GM21515 (cell line): ENCODE measurements around the gene PHF5A.

ENCODE experiments used
- ATAC-seq: cut with Tn5 transposase; IDR thresholded peaks from one replicate; pipeline ENCODE4 v1.9.1; 2021; ENCODE audit not compliant: unreplicated experiment

PHF5A gene

GRCh38 chr22:41468381-41469217 is at the start of gene PHF5A, which contains the start of gene ACO2:
TSS of gene PHF5A (minus strand) at chr22:41468692. CDS start at chr22:41468653, 39 bp downstream.
TSS of gene ACO2 (plus strand) at chr22:41469117. CDS start at chr22:41469147, 30 bp downstream.
- ATAC-seq: peak; percentile 84

- no peak for ATAC-seq
Observed at GRCh38 chr22:41518048-41518347, 49.5 kb upstream of the PHF5A start.

- ATAC-seq: no peak
Observed at GRCh38 chr22:41517172-41518047, 48.9 kb upstream of the PHF5A start.

GRCh38 chr22:41516462-41516861 is 48.0 kb upstream of the PHF5A start:
- ATAC-seq: no peak

GRCh38 chr22:41513391-41513790 is 44.9 kb upstream of the PHF5A start:
- no peak for ATAC-seq

GRCh38 chr22:41512421-41513194 is 44.1 kb upstream of the PHF5A start:
- no peak for ATAC-seq

- ATAC-seq: no peak
Observed at GRCh38 chr22:41511521-41511968, 43.1 kb upstream of the PHF5A start.

- ATAC-seq: no peak
Observed at GRCh38 chr22:41508770-41509170, 40.3 kb upstream of the PHF5A start.

- ATAC-seq: no peak
Observed at GRCh38 chr22:41507330-41508063, 39.0 kb upstream of the PHF5A start.

- ATAC-seq: no peak
Observed at GRCh38 chr22:41505511-41506220, 37.2 kb upstream of the PHF5A start.

GRCh38 chr22:41504816-41505215 is 36.3 kb upstream of the PHF5A start:
- ATAC-seq: no peak

GRCh38 chr22:41504397-41504796 is 35.9 kb upstream of the PHF5A start:
- no peak for ATAC-seq

GRCh38 chr22:41501209-41501608 is 32.7 kb upstream of the PHF5A start:
- no peak for ATAC-seq

GRCh38 chr22:41500303-41500702 is 31.8 kb upstream of the PHF5A start:
- no peak for ATAC-seq

GRCh38 chr22:41499624-41500280 is 31.3 kb upstream of the PHF5A start:
- ATAC-seq: no peak

GRCh38 chr22:41498303-41498835 is 29.9 kb upstream of the PHF5A start:
- ATAC-seq: no peak

- no peak for ATAC-seq
Observed at GRCh38 chr22:41491374-41492100, 23.0 kb upstream of the PHF5A start.

GRCh38 chr22:41488596-41489385 is 20.3 kb upstream of the PHF5A start:
- ATAC-seq: no peak
